Endothelial cell of umbilical vein (primary cell): ENCODE results near the gene TMEM181. TPM values are rescaled to one million over a fixed set of nuclear protein-coding genes. Genes with fewer than 3 reads are reported as not detected.

Experiments used
- BruUV-seq: library from RNA; stranded (reverse); fragments of 400-500 nt; replicated peaks from 2 replicates; lab custom pipeline; 2021; lab: Mats Ljungman, UMichigan
- CTCF ChIA-PET: fragments of 300-600, 350-600 bp; sonication (Branson Sonifier 250); formaldehyde crosslinking; loops from one replicate; lab custom pipeline; 2021; ENCODE audit warnings: antibody characterized with exemption, inconsistent platforms; lab: Charles Lee
- POLR2A ChIA-PET: fragments of 300-600, 350-600 bp; sonication (Branson Sonifier 250); formaldehyde crosslinking; loops from one replicate; lab custom pipeline; 2021; ENCODE audit warnings: antibody characterized with exemption, inconsistent platforms; lab: Charles Lee
- DNase-seq: peaks from one replicate; pipeline ENCODE4 v3.0.0-alpha.2; 2011; ENCODE audit warnings: low read depth, low spot score
- FAIRE-seq: peaks from 2 replicates; lab custom pipeline; 2011; peaks lifted over from hg19 to GRCh38; lab: Jason Lieb, UNC
- H2AFZ ChIP-seq: 2 replicates; pipeline ENCODE4 v1.6.0; 2012; ENCODE audit warnings: low read depth, low read length, control low read depth, inconsistent platforms
- H3K27ac ChIP-seq: 2 replicates; pipeline ENCODE4 v1.5.1; 2011; ENCODE audit warnings: low read depth, mild to moderate bottlenecking, control low read depth, low read length, moderate library complexity; ENCODE audit not compliant: insufficient read depth
- H3K27me3 ChIP-seq, 2 experiments: 2 replicates each; pipeline versions ENCODE4 v1.6.0 to v1.6.1; 2011; ENCODE audit warnings: low read length in 2 of 2, mixed read lengths in 1 of 2; ENCODE audit not compliant: control insufficient read depth in 2 of 2, insufficient read depth in 2 of 2
- H3K36me3 ChIP-seq, 2 experiments: 2 replicates in 1 of 2; 3 replicates in 1 of 2; pipeline ENCODE4 v1.5.1; 2011; ENCODE audit warnings: low read length in 2 of 2, mild to moderate bottlenecking in 1 of 2, moderate library complexity in 1 of 2; ENCODE audit not compliant: control insufficient read depth in 2 of 2, insufficient read depth in 2 of 2; ENCODE audit errors: extremely low read depth in 1 of 2
- H3K4me1 ChIP-seq: 3 replicates; pipeline ENCODE4 v1.5.1; 2011; ENCODE audit warnings: mild to moderate bottlenecking, low read length; ENCODE audit not compliant: control insufficient read depth, insufficient read depth; ENCODE audit errors: extremely low read depth
- H3K4me2 ChIP-seq: 2 replicates; pipeline ENCODE4 v1.6.1; 2011; ENCODE audit warnings: low read length, control low read depth, mixed read lengths; ENCODE audit not compliant: insufficient read depth
- H3K4me3 ChIP-seq, 3 experiments: fragments of 200-600 bp in 1 of 3; sonication (generic), shearing (Covaris generic) in 1 of 3; replicated peaks in 1 of 3; 2 replicates each; pipeline ENCODE4 v1.5.1; 2011 to 2016; ENCODE audit warnings: control low read depth in 3 of 3, low read length in 3 of 3, mild to moderate bottlenecking in 2 of 3, inconsistent platforms in 1 of 3, low read depth in 1 of 3, moderate library complexity in 1 of 3; ENCODE audit not compliant: insufficient read depth in 1 of 3
- H3K79me2 ChIP-seq: 2 replicates; pipeline ENCODE4 v1.6.0; 2012; ENCODE audit warnings: low read length, inconsistent platforms; ENCODE audit not compliant: control insufficient read depth, insufficient read depth
- H3K9ac ChIP-seq: replicated peaks from 2 replicates; pipeline ENCODE3; 2011; ENCODE audit warnings: low read length, control low read depth; ENCODE audit not compliant: insufficient read depth; ENCODE audit errors: extremely low read depth
- H3K9me1 ChIP-seq: replicated peaks from 3 replicates; pipeline ENCODE4 v1.6.0; 2011; ENCODE audit warnings: mild to moderate bottlenecking, low read length; ENCODE audit not compliant: control insufficient read depth, insufficient read depth; ENCODE audit errors: extremely low read depth
- H3K9me3 ChIP-seq: replicated peaks from 2 replicates; pipeline ENCODE4 v1.5.1; 2012; ENCODE audit warnings: low read length, inconsistent platforms; ENCODE audit not compliant: control insufficient read depth, insufficient read depth
- H4K20me1 ChIP-seq: replicated peaks from 2 replicates; pipeline ENCODE3; 2011; ENCODE audit warnings: mild to moderate bottlenecking, low read length; ENCODE audit not compliant: control insufficient read depth, insufficient read depth; ENCODE audit errors: extremely low read depth
- CTCF ChIP-seq, 2 donors: IDR thresholded peaks; 1 replicate in 1 of 2; 2 replicates in 1 of 2; pipeline ENCODE4 v1.5.1; 2011; ENCODE audit warnings: low read length in 2 of 2, mild to moderate bottlenecking in 2 of 2, moderate library complexity in 2 of 2, control low read depth in 1 of 2, inconsistent platforms in 1 of 2, low read depth in 1 of 2; ENCODE audit not compliant: insufficient read depth in 1 of 2; ENCODE audit errors: extremely low read depth in 1 of 2
- EZH2 ChIP-seq: IDR thresholded peaks from 2 replicates; pipeline ENCODE4 v1.6.1; 2012; ENCODE audit warnings: borderline replicate concordance, low read depth, mild to moderate bottlenecking, moderate library complexity, low read length, inconsistent platforms; ENCODE audit not compliant: severe bottlenecking
- FOS ChIP-seq: IDR thresholded peaks from 2 replicates; pipeline ENCODE4 v1.6.1; 2011; ENCODE audit warnings: mild to moderate bottlenecking, low read length, moderate library complexity, borderline replicate concordance; ENCODE audit not compliant: insufficient read depth
- GATA2 ChIP-seq: IDR thresholded peaks from 2 replicates; pipeline ENCODE4 v1.7.0; 2011; ENCODE audit warnings: low read depth, mild to moderate bottlenecking, moderate library complexity, mixed read lengths, low read length; ENCODE audit not compliant: insufficient read length, insufficient read depth
- JUN ChIP-seq: IDR thresholded peaks from 2 replicates; pipeline ENCODE4 v1.6.1; 2011; ENCODE audit warnings: borderline replicate concordance, low read depth; ENCODE audit not compliant: insufficient read length, insufficient read depth
- MAX ChIP-seq: IDR thresholded peaks from 2 replicates; pipeline ENCODE4 v1.6.1; 2011; ENCODE audit not compliant: insufficient read depth, insufficient read length
- MYC ChIP-seq: IDR thresholded peaks from one replicate; pipeline ENCODE4 v1.6.1; 2011; ENCODE audit warnings: mild to moderate bottlenecking, low read depth, low read length
- POLR2A ChIP-seq: IDR thresholded peaks from 2 replicates; pipeline ENCODE4 v1.6.1; 2012; ENCODE audit warnings: low read depth, mild to moderate bottlenecking, control low read depth, low read length
- POLR2AphosphoS5 ChIP-seq: IDR thresholded peaks from 2 replicates; pipeline ENCODE4 v1.6.1; 2012; ENCODE audit warnings: low read depth, mild to moderate bottlenecking, control low read depth, low read length, moderate library complexity; ENCODE audit not compliant: insufficient read depth
- dilution Hi-C: fragments of 300-500 bp; cut with MboI; formaldehyde crosslinking; loops from one replicate; pipeline ENCODE4 v1.15.0; 2019; ENCODE audit warnings: low sequenced_read_pairs; ENCODE audit not compliant: extremely low pct_ligation_motif_present
- intact Hi-C: fragments of 100-400 bp; cut with micrococcal nuclease; formaldehyde crosslinking; loops from one replicate; pipeline ENCODE4 v1.10.0; 2022
- polyA plus RNA-seq, 4 experiments: library from polyadenylated mRNA; depleted of rRNA in 3 of 4; stranded (reverse) in 3 of 4; unstranded in 1 of 4; fragments of >200 nt; gene quantifications; 2 replicates each; pipeline versions ENCODE4 v1.2.1 to v1.2.3, GENCODE V29; 2011 to 2012; ENCODE audit warnings: missing spikeins in 1 of 4
- total RNA-seq: library from RNA; stranded (reverse); gene quantifications from 2 replicates; pipeline ENCODE4 v1.2.3, GENCODE V29; 2021

Gene TMEM181
- total and polyA plus RNA-seq, 2 donors (not counting 3 experiments of a cell fraction or from before 2014, with no cell fraction given) = 21.7 to 33.5 TPM

- DNase-seq (no peak), FAIRE-seq (no peak)
- Histone ChIP-seq H3K4me3 (no peak overlapping the region), H3K79me2 (no peaks in the 10 kb centered on the region), H3K9me3 (no peaks in the 10 kb centered on the region), H4K20me1 (no peaks in the 10 kb centered on the region), H3K27ac (no peak overlapping the region), H3K4me1 (peaks cover 17% of the 10 kb centered on the region), H2AFZ (no peak overlapping the region), H3K36me3 (no peaks in the 10 kb centered on the region), H3K4me2 (no peak overlapping the region), H3K9ac (no peak overlapping the region), H3K9me1 (no peaks in the 10 kb centered on the region), H3K27me3 (no peaks in the 10 kb centered on the region)
- no TSS peak for BruUV-seq
- CTCF ChIA-PET = interaction anchor here (0.6 to 4.4 kb wide), 36 partner anchors 9 to 305 kb away, joined by 3 to 58 read pairs (median 4); no protein-coding TSS in a partner anchor
- dilution Hi-C loops = no loop called here
- no peak for TF ChIP-seq GATA2
- TF ChIP-seq MYC = no peak
- no peak for TF ChIP-seq MAX
- TF ChIP-seq EZH2 = no peak
- no peak for TF ChIP-seq CTCF (IDR thresholded peaks at IDR 0.05; ENCODE audit: extremely low read depth in 1 of 2, insufficient read depth in 1 of 2, low read depth in 1 of 2, low read length in 2 of 2)
- TF ChIP-seq POLR2A = no peak
- no peak for TF ChIP-seq JUN
- no peak for TF ChIP-seq FOS
- no peak for TF ChIP-seq POLR2AphosphoS5
- intact Hi-C loops = loop anchor here (2.0 kb wide), 3 partner anchors 20 to 110 kb away; no protein-coding TSS in a partner anchor
- POLR2A ChIA-PET = no interaction called here
Observed at GRCh38 chr6:158519300-158519699, 40.6 kb upstream of the TMEM181 start.
